HG03469 (cell line): Measurements from ENCODE around the gene CR1.
"Not testable (repeated sequence)": the region's sequence is repeated elsewhere in the genome, so short reads cannot be mapped to it uniquely, and the experiment has no call there.

Experiments used
- ATAC-seq: cut with Tn5 transposase; IDR thresholded peaks from one replicate; pipeline ENCODE4 v1.9.1; 2021; ENCODE audit warnings: mild to moderate bottlenecking, moderate library complexity, moderate number of reproducible peaks; ENCODE audit not compliant: unreplicated experiment

Gene CR1

GRCh38 chr1:207638487-207639145 is 142.7 kb downstream of the CR1 start:
- not testable (repeated sequence) for ATAC-seq

GRCh38 chr1:207639362-207639761 is 143.4 kb downstream of the CR1 start:
- not testable (repeated sequence) for ATAC-seq

GRCh38 chr1:207644166-207644851 is 148.4 kb downstream of the CR1 start:
- ATAC-seq, result no peak

GRCh38 chr1:207644852-207645634 is 149.1 kb downstream of the CR1 start, which contains the start of gene CR1L:
TSS of gene CR1L (plus strand) at chr1:207645133. CDS start at chr1:207645234, 101 bp downstream.
- ATAC-seq, result no peak

- ATAC-seq, result no peak
These were observed 149.7 kb downstream of the CR1 start for GRCh38 chr1:207645635-207646081.

- no peak for ATAC-seq
These were observed 150.2 kb downstream of the CR1 start for GRCh38 chr1:207646171-207646570.

- ATAC-seq, result no peak
These were observed 151.1 kb downstream of the CR1 start for GRCh38 chr1:207646944-207647579.

GRCh38 chr1:207647671-207648333 is 151.8 kb downstream of the CR1 start:
- no peak for ATAC-seq

GRCh38 chr1:207648334-207649209 is 152.6 kb downstream of the CR1 start:
- no peak for ATAC-seq

GRCh38 chr1:207649210-207649753 is 153.3 kb downstream of the CR1 start:
- no peak for ATAC-seq

GRCh38 chr1:207649865-207650580 is 154.1 kb downstream of the CR1 start:
- no peak for ATAC-seq

GRCh38 chr1:207651583-207651982 is 155.6 kb downstream of the CR1 start:
- ATAC-seq, result no peak

GRCh38 chr1:207654320-207654719 is 158.4 kb downstream of the CR1 start:
- no peak for ATAC-seq

- no peak for ATAC-seq
These were observed 162.5 kb downstream of the CR1 start for GRCh38 chr1:207658408-207658807.

GRCh38 chr1:207658904-207659485 is 163.0 kb downstream of the CR1 start:
- ATAC-seq, result no peak

- no peak for ATAC-seq
These were observed 163.7 kb downstream of the CR1 start for GRCh38 chr1:207659545-207660153.

- not testable (repeated sequence) for ATAC-seq
These were observed 165.5 kb downstream of the CR1 start for GRCh38 chr1:207661420-207661819.

GRCh38 chr1:207666342-207666741 is 170.4 kb downstream of the CR1 start:
- no peak for ATAC-seq
